ENCODE results near the gene TOMM20.

The TOMM20 gene

GRCh38 chr1:235105051-235106043 is 23.3 kb downstream of the TOMM20 start:
- no peak for TF ChIP-seq CTCF (IDR thresholded peaks at IDR 0.05; ENCODE audit: insufficient read depth, low read depth, low read length, missing control alignments)
- peak; percentile 26 for DNase-seq (ENCODE audit: low read depth)
- H3K4me3 ChIP-seq (ENCODE audit: low read length): peak overlapping the region; percentile 15

- TF ChIP-seq CTCF (IDR thresholded peaks at IDR 0.05; ENCODE audit: insufficient read depth, low read depth, low read length, missing control alignments): no peak
- no peak overlapping the region for H3K4me3 ChIP-seq (ENCODE audit: low read length)
- DNase-seq (ENCODE audit: low read depth): no peak
Observed at GRCh38 chr1:235102993-235103411, 25.6 kb downstream of the TOMM20 start.

GRCh38 chr1:235102259-235102582 is 26.4 kb downstream of the TOMM20 start:
- no peak for TF ChIP-seq CTCF (IDR thresholded peaks at IDR 0.05; ENCODE audit: insufficient read depth, low read depth, low read length, missing control alignments)
- DNase-seq (ENCODE audit: low read depth): no peak

GRCh38 chr1:235101558-235102258 is 26.9 kb downstream of the TOMM20 start:
- DNase-seq (ENCODE audit: low read depth): peak; percentile 29
- TF ChIP-seq CTCF (IDR thresholded peaks at IDR 0.05; ENCODE audit: insufficient read depth, low read depth, low read length, missing control alignments): no peak

More at GRCh38 chr1:235102259-235102582, 26.4 kb downstream of the TOMM20 start:
- H3K4me3 ChIP-seq (ENCODE audit: low read length): no peak overlapping the region

GRCh38 chr1:235100194-235100772 is 28.4 kb downstream of the TOMM20 start:
- no peak for TF ChIP-seq CTCF (IDR thresholded peaks at IDR 0.05; ENCODE audit: insufficient read depth, low read depth, low read length, missing control alignments)
- DNase-seq (ENCODE audit: low read depth): no peak
- no peak overlapping the region for H3K4me3 ChIP-seq (ENCODE audit: low read length)

More at GRCh38 chr1:235101558-235102258, 26.9 kb downstream of the TOMM20 start:
- no peak overlapping the region for H3K4me3 ChIP-seq (ENCODE audit: low read length)

- no peak overlapping the region for H3K4me3 ChIP-seq (ENCODE audit: low read length)
- DNase-seq (ENCODE audit: low read depth): no peak
- no peak for TF ChIP-seq CTCF (IDR thresholded peaks at IDR 0.05; ENCODE audit: insufficient read depth, low read depth, low read length, missing control alignments)
Observed at GRCh38 chr1:235098991-235099390, 29.6 kb downstream of the TOMM20 start.
